ENCODE measurements around the gene PEAR1. TPM values are rescaled to one million over a fixed set of nuclear protein-coding genes. Genes with fewer than 3 reads are reported as not detected.

The PEAR1 gene
- polyA plus RNA-seq, 4 donors = 0.22 to 6.5 (median 2.6) TPM

GRCh38 chr1:156947818-156948525, 54.5 kb downstream of the PEAR1 start:
- Histone ChIP-seq H3K27me3 (ENCODE audit: control insufficient read depth in 3 of 3, insufficient read depth in 3 of 3, low read length in 3 of 3) (no peaks in the 10 kb centered on the region), H3K4me1 (ENCODE audit: control insufficient read depth in 3 of 3, insufficient read depth in 2 of 3, low read depth in 1 of 3, low read length in 2 of 3) (no peaks in the 10 kb centered on the region), H3K27ac (ENCODE audit: low read depth in 1 of 3, low read length in 2 of 3) (no peak overlapping the region), H3K9me3 (ENCODE audit: control insufficient read depth in 2 of 2, insufficient read depth in 1 of 2, low read depth in 1 of 2, low read length in 1 of 2) (no peaks in the 10 kb centered on the region), H3K36me3 (ENCODE audit: control insufficient read depth in 3 of 3, insufficient read depth in 2 of 3, low read depth in 1 of 3, low read length in 3 of 3) (peaks cover 2 to 82% (median 15%) of the 10 kb centered on the region in 3 donors), H3K4me3 (ENCODE audit: low read depth in 1 of 3, low read length in 3 of 3) (no peak overlapping the region)
- no peak for FAIRE-seq
- WGBS, 3 donors = 94 to 96% (median 95%) methylated on average over 17 of the region's 17 CpGs
- no peak for DNase-seq

- no peak for FAIRE-seq
Measured at GRCh38 chr1:156948708-156949107, 55.2 kb downstream of the PEAR1 start.

DNA sequence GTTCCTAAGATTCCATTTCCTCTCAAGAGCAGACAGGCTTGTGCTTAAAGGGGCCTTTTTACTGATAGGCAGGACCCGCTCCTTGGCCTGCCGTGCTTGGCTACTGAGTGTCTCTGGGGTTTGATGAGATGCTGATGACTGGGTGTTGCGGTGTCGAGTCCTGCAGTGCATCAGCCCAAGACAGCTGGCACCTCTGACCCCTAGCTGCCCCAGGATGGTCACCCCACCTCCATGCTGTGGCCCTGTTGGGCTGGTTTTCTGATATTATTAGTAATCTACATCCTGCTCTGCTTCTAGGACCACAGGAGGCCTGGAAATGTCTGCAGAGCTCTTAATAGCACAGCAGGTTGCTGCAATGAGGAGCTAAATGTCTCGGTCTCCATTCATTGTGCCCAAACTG, 55.6 kb downstream of the PEAR1 start:
- FAIRE-seq (no peak), DNase-seq (no peak)
- no peak overlapping the region for H3K27ac ChIP-seq (ENCODE audit: low read depth in 1 of 3, low read length in 2 of 3)
- 87 to 96% (median 95%) methylated on average over 5 of the region's 5 CpGs for WGBS, 3 donors
- no peaks in the 10 kb centered on the region for H3K4me1 ChIP-seq (ENCODE audit: control insufficient read depth in 3 of 3, insufficient read depth in 2 of 3, low read depth in 1 of 3, low read length in 2 of 3)
- no peaks in the 10 kb centered on the region for H3K27me3 ChIP-seq (ENCODE audit: control insufficient read depth in 3 of 3, insufficient read depth in 3 of 3, low read length in 3 of 3)
- H3K4me3 ChIP-seq (ENCODE audit: low read depth in 1 of 3, low read length in 3 of 3) = no peak overlapping the region
- no peaks in the 10 kb centered on the region for H3K9me3 ChIP-seq (ENCODE audit: control insufficient read depth in 2 of 2, insufficient read depth in 1 of 2, low read depth in 1 of 2, low read length in 1 of 2)
- H3K36me3 ChIP-seq (ENCODE audit: control insufficient read depth in 3 of 3, insufficient read depth in 2 of 3, low read depth in 1 of 3, low read length in 3 of 3) = peaks cover 2 to 77% (median 16%) of the 10 kb centered on the region in 3 donors

More at GRCh38 chr1:156948708-156949107, 55.2 kb downstream of the PEAR1 start:
- H3K36me3 ChIP-seq (ENCODE audit: control insufficient read depth in 3 of 3, insufficient read depth in 2 of 3, low read depth in 1 of 3, low read length in 3 of 3) = peaks cover 2 to 78% (median 16%) of the 10 kb centered on the region in 3 donors
- no peaks in the 10 kb centered on the region for H3K27me3 ChIP-seq (ENCODE audit: control insufficient read depth in 3 of 3, insufficient read depth in 3 of 3, low read length in 3 of 3)
- DNase-seq = no peak
- no peak overlapping the region for H3K27ac ChIP-seq (ENCODE audit: low read depth in 1 of 3, low read length in 2 of 3)
- WGBS, 3 donors = 78 to 87% (median 79%) methylated on average over 4 of the region's 4 CpGs
- no peaks in the 10 kb centered on the region for H3K9me3 ChIP-seq (ENCODE audit: control insufficient read depth in 2 of 2, insufficient read depth in 1 of 2, low read depth in 1 of 2, low read length in 1 of 2)
- H3K4me1 ChIP-seq (ENCODE audit: control insufficient read depth in 3 of 3, insufficient read depth in 2 of 3, low read depth in 1 of 3, low read length in 2 of 3) = no peaks in the 10 kb centered on the region
- H3K4me3 ChIP-seq (ENCODE audit: low read depth in 1 of 3, low read length in 3 of 3) = no peak overlapping the region

DNA sequence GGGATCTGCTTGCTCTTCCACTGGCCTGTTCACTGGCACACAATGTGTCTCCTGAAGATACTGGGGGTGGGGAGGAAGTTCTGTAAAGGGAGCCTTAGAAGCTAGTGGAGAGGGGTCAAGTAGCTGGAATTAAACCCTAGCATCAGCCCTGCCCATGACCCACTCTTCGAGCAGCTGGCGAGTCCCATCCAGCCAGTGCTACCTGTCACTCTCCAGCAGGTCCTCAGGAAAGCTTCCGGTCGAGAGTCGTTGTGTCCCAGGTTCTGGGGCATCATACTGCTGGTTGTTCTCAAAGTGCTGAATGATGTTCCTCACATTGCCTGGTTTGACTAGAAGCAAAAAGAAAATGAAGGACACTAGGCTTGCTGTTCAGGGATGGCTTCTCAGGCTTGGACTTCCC, 57.9 kb downstream of the PEAR1 start:
- DNase-seq = no peak
- H3K36me3 ChIP-seq (ENCODE audit: control insufficient read depth in 3 of 3, insufficient read depth in 2 of 3, low read depth in 1 of 3, low read length in 3 of 3) = peaks cover 7 to 74% (median 10%) of the 10 kb centered on the region in 3 donors
- no peaks in the 10 kb centered on the region for H3K4me1 ChIP-seq (ENCODE audit: control insufficient read depth in 3 of 3, insufficient read depth in 2 of 3, low read depth in 1 of 3, low read length in 2 of 3)
- H3K27ac ChIP-seq (ENCODE audit: low read depth in 1 of 3, low read length in 2 of 3) = no peak overlapping the region
- H3K9me3 ChIP-seq (ENCODE audit: control insufficient read depth in 2 of 2, insufficient read depth in 1 of 2, low read depth in 1 of 2, low read length in 1 of 2) = no peaks in the 10 kb centered on the region
- WGBS, 3 donors = 91 to 96% (median 94%) methylated on average over 5 of the region's 5 CpGs
- H3K4me3 ChIP-seq (ENCODE audit: low read depth in 1 of 3, low read length in 3 of 3) = no peak overlapping the region
- no peak for FAIRE-seq
- no peaks in the 10 kb centered on the region for H3K27me3 ChIP-seq (ENCODE audit: control insufficient read depth in 3 of 3, insufficient read depth in 3 of 3, low read length in 3 of 3)

DNA sequence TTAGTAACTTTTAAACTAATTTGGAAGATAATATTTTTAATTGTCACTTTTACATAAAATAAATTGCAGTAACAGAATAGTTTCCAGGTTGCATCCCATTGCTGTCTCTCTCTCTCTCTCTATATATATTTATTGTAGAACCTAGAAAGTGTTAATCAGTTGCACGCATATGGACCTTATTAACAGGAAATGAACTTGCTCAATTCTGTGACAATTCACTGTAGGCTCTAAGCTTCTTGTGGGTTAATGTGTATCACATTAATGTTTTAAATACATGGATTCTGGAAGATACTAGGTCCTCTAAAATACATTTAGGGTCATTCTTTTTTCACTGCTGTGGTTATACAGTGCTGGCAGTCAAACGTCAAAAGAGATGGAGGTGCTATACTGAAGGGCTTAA, 60.1 kb downstream of the PEAR1 start:
- FAIRE-seq = no peak
- no peak overlapping the region for H3K27ac ChIP-seq (ENCODE audit: low read depth in 1 of 3, low read length in 2 of 3)
- H3K27me3 ChIP-seq (ENCODE audit: control insufficient read depth in 3 of 3, insufficient read depth in 3 of 3, low read length in 3 of 3) = no peaks in the 10 kb centered on the region
- 81 to 92% (median 85%) methylated on average over 2 of the region's 2 CpGs for WGBS, 3 donors
- no peaks in the 10 kb centered on the region for H3K9me3 ChIP-seq (ENCODE audit: control insufficient read depth in 2 of 2, insufficient read depth in 1 of 2, low read depth in 1 of 2, low read length in 1 of 2)
- peaks cover 7 to 64% (median 11%) of the 10 kb centered on the region in 3 donors for H3K36me3 ChIP-seq (ENCODE audit: control insufficient read depth in 3 of 3, insufficient read depth in 2 of 3, low read depth in 1 of 3, low read length in 3 of 3)
- no peak for DNase-seq
- no peak overlapping the region for H3K4me3 ChIP-seq (ENCODE audit: low read depth in 1 of 3, low read length in 3 of 3)
- H3K4me1 ChIP-seq (ENCODE audit: control insufficient read depth in 3 of 3, insufficient read depth in 2 of 3, low read depth in 1 of 3, low read length in 2 of 3) = no peaks in the 10 kb centered on the region

DNA sequence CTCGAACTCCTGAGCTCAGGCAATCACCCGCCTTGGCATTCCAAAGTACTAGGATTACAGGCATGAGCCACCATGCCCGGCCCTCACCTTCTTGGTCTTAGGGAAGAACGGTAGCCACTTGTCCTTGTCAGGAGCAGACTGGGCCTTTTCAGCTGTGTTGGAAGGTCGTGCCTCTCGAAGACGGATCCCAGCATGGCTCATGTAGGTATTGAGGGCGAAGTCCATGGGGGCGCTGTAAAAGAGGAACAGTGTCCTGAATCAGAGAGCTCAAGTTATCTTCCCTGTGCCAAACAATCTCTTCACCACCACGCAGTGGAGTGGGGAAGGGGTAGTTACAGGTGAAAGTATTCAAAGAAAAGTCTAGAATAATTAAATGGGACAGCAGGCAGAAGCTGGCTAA, 62.8 kb downstream of the PEAR1 start:
- Histone ChIP-seq H3K27ac (ENCODE audit: low read depth in 1 of 3, low read length in 2 of 3) (no peak overlapping the region), H3K36me3 (ENCODE audit: control insufficient read depth in 3 of 3, insufficient read depth in 2 of 3, low read depth in 1 of 3, low read length in 3 of 3) (peaks cover 6 to 74% (median 12%) of the 10 kb centered on the region in 3 donors), H3K27me3 (ENCODE audit: control insufficient read depth in 3 of 3, insufficient read depth in 3 of 3, low read length in 3 of 3) (no peaks in the 10 kb centered on the region), H3K9me3 (ENCODE audit: control insufficient read depth in 2 of 2, insufficient read depth in 1 of 2, low read depth in 1 of 2, low read length in 1 of 2) (no peaks in the 10 kb centered on the region), H3K4me1 (ENCODE audit: control insufficient read depth in 3 of 3, insufficient read depth in 2 of 3, low read depth in 1 of 3, low read length in 2 of 3) (no peaks in the 10 kb centered on the region), H3K4me3 (ENCODE audit: low read depth in 1 of 3, low read length in 3 of 3) (no peak overlapping the region)
- peak; percentile 25 to 63 for DNase-seq
- 56 to 78% (median 58%) methylated on average over 10 of the region's 10 CpGs for WGBS, 3 donors
- FAIRE-seq = no peak

- no peaks in the 10 kb centered on the region for H3K27me3 ChIP-seq (ENCODE audit: control insufficient read depth in 3 of 3, insufficient read depth in 3 of 3, low read length in 3 of 3)
- peak overlapping the region in 1 of 3 donors; percentile 6 for H3K27ac ChIP-seq (ENCODE audit: low read depth in 1 of 3, low read length in 2 of 3)
- H3K9me3 ChIP-seq (ENCODE audit: control insufficient read depth in 2 of 2, insufficient read depth in 1 of 2, low read depth in 1 of 2, low read length in 1 of 2) = no peaks in the 10 kb centered on the region
- no peaks in the 10 kb centered on the region for H3K4me1 ChIP-seq (ENCODE audit: control insufficient read depth in 3 of 3, insufficient read depth in 2 of 3, low read depth in 1 of 3, low read length in 2 of 3)
- H3K36me3 ChIP-seq (ENCODE audit: control insufficient read depth in 3 of 3, insufficient read depth in 2 of 3, low read depth in 1 of 3, low read length in 3 of 3) = peaks cover 6 to 75% (median 17%) of the 10 kb centered on the region in 3 donors
- no peak overlapping the region for H3K4me3 ChIP-seq (ENCODE audit: low read depth in 1 of 3, low read length in 3 of 3)
- WGBS, 3 donors = 78 to 86% (median 81%) methylated on average over 3 of the region's 3 CpGs
- FAIRE-seq (no peak), DNase-seq (no peak)
Measured at GRCh38 chr1:156957634-156958033, 64.1 kb downstream of the PEAR1 start.

DNA sequence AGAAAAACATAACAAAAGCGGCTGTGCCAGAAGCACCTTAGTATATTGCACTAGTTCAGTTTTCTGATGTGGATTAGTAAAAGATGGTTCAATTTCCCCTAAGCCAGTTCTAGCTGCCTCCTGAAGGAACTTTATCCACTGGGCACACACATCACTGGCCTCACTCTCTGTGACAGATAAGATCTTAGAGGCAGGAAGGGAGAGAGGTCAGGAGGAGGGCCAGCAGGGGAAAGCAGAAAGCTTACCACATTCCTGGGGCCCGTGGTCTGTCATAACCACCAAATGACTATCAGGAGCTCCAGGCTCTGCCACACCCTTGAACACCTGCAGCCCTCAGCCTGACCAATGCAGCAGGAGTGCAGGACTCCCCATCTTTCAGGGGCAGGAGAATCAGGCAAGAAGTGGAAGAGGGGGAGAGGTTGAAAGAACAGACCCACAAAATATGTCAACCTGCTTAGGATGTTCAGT, 64.8 kb downstream of the PEAR1 start:
- no peaks in the 10 kb centered on the region for H3K9me3 ChIP-seq (ENCODE audit: control insufficient read depth in 2 of 2, insufficient read depth in 1 of 2, low read depth in 1 of 2, low read length in 1 of 2)

More for the DNA sequence above, 64.8 kb downstream of the PEAR1 start:
- WGBS, 3 donors = 52 to 62% (median 56%) methylated on average over 2 of the region's 2 CpGs
- Histone ChIP-seq H3K4me1 (ENCODE audit: control insufficient read depth in 3 of 3, insufficient read depth in 2 of 3, low read depth in 1 of 3, low read length in 2 of 3) (no peaks in the 10 kb centered on the region), H3K36me3 (ENCODE audit: control insufficient read depth in 3 of 3, insufficient read depth in 2 of 3, low read depth in 1 of 3, low read length in 3 of 3) (peaks cover 7 to 75% (median 21%) of the 10 kb centered on the region in 3 donors), H3K4me3 (ENCODE audit: low read depth in 1 of 3, low read length in 3 of 3) (no peak overlapping the region), H3K27me3 (ENCODE audit: control insufficient read depth in 3 of 3, insufficient read depth in 3 of 3, low read length in 3 of 3) (no peaks in the 10 kb centered on the region), H3K27ac (ENCODE audit: low read depth in 1 of 3, low read length in 2 of 3) (peak overlapping the region in 1 of 3 donors; percentile 6)
- DNase-seq (peak in 1 of 2 donors; percentile 34), FAIRE-seq (no peak)
